Kidney epithelial cell (primary cell): Measurements from ENCODE around the gene KRT36. TPM values are rescaled to one million over a fixed set of nuclear protein-coding genes. Genes with fewer than 3 reads are reported as not detected.

ENCODE experiments used
- DNase-seq: peaks from one replicate; pipeline ENCODE4 v3.0.0-alpha.2; 2010; ENCODE audit warnings: low read depth
- H3K27me3 ChIP-seq: 2 replicates; pipeline ENCODE4 v1.6.0; 2011; ENCODE audit warnings: low read length; ENCODE audit not compliant: control insufficient read depth, insufficient read depth
- H3K36me3 ChIP-seq: 2 replicates; pipeline ENCODE4 v1.5.1; 2011; ENCODE audit warnings: low read length; ENCODE audit not compliant: control insufficient read depth, insufficient read depth
- H3K4me3 ChIP-seq: 2 replicates; pipeline ENCODE4 v1.5.1; 2011; ENCODE audit warnings: low read depth, mild to moderate bottlenecking, control low read depth, low read length
- CTCF ChIP-seq: IDR thresholded peaks from 2 replicates; pipeline ENCODE4 v1.5.1; 2011; ENCODE audit warnings: mild to moderate bottlenecking, moderate library complexity, low read length, control low read depth, inconsistent platforms; ENCODE audit not compliant: insufficient read depth, poor library complexity, severe bottlenecking
- total RNA-seq: library from RNA; depleted of rRNA; stranded (reverse); fragments of >200 nt; gene quantifications from 2 replicates; pipeline ENCODE4 v1.2.3, GENCODE V29; 2015

KRT36 gene
- total RNA-seq, 1 donor from 2014 or later: not detected

DNA sequence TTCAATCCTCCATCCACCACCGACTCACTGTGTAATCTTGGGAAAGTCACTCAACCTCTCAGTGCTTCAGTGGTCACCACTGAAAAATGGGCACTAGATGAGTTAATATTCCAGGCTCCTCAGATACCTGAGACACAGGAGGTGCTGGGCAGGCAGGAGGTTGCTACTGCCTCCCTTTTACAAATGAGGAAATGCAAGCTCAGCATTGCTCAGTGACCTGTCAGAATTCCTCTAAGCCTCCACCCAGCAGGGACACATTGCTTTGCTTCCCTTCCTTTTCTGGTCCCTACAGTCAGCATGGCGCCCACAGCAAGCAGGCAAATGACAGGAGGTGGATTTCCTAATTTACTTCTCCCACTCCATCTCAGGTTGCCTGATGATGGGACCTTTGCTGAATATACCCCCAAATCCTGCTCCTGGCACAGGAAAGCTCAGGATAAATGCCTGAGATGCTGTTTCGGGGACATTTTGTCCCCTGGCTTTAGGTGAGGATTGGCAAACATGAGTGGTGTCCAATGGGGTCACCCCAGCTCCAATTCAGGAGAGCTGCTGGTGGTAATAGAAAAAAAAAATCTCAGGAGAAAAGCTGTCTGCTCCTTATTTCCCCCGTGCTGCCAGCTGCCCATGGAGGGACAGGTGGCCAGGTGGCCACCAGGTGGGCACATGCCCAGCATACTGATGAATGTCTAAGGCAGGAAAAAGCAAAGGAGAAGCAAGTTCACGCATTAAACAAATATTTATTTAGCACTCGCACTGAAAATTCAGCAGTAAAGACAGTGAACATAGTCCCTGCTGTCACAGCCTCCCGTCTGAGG is 20.7 kb upstream of the KRT36 start:
- Histone ChIP-seq H3K36me3 (no peaks in the 10 kb centered on the region), H3K27me3 (no peaks in the 10 kb centered on the region), H3K4me3 (no peak overlapping the region)
- no peak for DNase-seq
- no peak for TF ChIP-seq CTCF

- Histone ChIP-seq H3K27me3 (no peaks in the 10 kb centered on the region), H3K4me3 (no peak overlapping the region), H3K36me3 (no peaks in the 10 kb centered on the region)
- TF ChIP-seq CTCF: no peak
- DNase-seq: no peak
Measured at GRCh38 chr17:41507315-41507880, 17.7 kb upstream of the KRT36 start.

DNA sequence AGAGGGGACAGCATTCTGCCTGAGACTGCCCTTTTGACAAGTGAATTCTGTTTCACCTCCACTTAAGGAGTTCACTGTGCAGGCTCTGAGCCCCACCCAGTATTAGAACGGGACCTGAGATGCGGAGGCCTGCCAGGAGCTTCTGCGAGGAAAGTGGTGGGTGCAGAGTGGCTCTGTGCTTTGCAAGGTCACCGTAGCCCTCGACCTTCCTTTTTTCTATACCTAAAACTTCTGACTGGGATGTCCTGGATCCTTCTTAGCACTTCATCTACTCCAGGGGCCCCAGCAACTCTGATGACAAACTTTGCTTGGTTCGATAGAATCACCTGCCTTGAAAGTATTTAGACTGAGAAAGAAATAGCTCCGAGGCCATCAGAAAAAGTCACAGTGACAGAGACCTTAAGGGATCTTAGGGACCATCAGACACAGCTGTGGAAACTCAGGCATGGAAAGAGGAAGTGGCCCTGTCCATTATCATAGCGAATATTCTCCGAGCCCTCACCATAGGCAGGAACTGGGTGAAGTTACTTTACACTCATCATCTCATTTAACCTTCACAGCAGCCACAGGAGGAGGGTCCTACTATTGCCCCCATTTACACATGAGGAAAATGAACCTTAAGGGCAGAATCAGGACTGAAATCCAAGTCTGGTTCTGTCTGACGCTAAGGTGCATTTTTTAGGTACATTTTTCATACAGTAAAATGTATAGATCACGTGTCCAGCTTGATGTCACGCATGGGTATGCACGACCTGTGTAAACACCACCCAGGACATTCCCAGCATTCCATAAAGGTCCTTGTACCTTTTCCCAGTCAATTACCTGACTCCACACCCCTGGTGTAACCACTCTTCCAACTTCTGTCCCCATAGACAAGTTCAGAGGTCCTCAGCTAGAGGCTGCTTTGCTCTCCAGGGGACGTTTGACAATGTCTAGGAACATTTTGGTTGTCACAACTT is 16.4 kb upstream of the KRT36 start:
- Histone ChIP-seq H3K36me3 (no peaks in the 10 kb centered on the region), H3K27me3 (no peaks in the 10 kb centered on the region), H3K4me3 (no peak overlapping the region)
- DNase-seq: no peak
- no peak for TF ChIP-seq CTCF

DNA sequence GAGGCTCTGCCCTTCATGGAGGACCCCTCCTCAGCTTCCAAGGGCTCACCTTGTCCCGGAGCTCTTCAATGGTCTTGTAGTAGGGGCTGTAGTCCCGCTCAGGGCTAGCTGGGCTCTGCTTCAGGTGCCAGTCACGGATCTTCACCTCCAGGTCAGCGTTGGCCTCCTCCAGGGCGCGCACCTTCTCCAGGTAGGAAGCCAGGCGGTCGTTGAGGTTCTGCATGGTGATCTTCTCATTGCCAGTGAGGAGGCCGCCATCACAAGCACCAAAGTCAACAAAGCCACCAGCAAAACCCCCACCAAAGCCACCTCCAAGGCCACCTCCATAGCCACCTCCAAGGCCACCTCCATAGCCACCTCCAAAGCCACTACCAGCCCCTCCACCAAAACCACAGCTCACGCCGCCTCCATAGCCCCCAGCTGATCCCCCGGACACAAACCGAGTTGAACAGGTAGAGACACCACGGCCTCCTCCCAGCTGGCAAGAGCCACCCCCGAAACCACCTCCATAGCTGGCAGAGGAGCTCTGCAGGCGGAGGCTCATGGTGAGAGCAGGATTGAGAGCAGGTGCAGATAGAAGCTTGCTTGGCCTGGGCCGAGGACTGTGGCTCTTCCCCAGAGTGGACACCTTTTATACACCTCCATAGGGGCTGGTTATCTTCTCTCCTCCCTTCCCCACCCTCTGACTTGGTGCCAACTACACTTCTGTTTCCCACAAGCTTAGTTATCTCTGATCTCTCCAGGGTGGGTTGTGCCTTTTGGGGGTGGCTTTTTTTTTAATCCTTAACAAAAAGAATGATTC is 15.5 kb upstream of the KRT36 start, which contains the start of gene KRT13:
TSS of gene KRT13 (minus strand) at position 606 of the 802 bp plus-strand sequence. CDS start at position 544, 62 bp downstream.
- no peak for DNase-seq
- no peaks in the 10 kb centered on the region for H3K27me3 ChIP-seq
- H3K36me3 ChIP-seq: no peaks in the 10 kb centered on the region
- H3K4me3 ChIP-seq: no peak within 1 kb of the TSS
- TF ChIP-seq CTCF: no peak

- H3K27me3 ChIP-seq: no peaks in the 10 kb centered on the region
- TF ChIP-seq CTCF: no peak
- no peak for DNase-seq
- no peaks in the 10 kb centered on the region for H3K36me3 ChIP-seq
- H3K4me3 ChIP-seq: no peak overlapping the region
Measured at GRCh38 chr17:41504246-41504977, 14.7 kb upstream of the KRT36 start.
